GM19238 (cell line): ENCODE measurements around the gene SYK.
"Not testable (repeated sequence)": the region's sequence is repeated elsewhere in the genome, so short reads cannot be mapped to it uniquely, and the experiment has no call there.

Source experiments
- DNase-seq: peaks from one replicate; pipeline ENCODE4 v3.0.0; 2011; ENCODE audit warnings: low spot score; ENCODE audit not compliant: insufficient read length

The SYK gene

GRCh38 chr9:90795084-90795483 is 6.5 kb upstream of the SYK start:
- DNase-seq: no peak

- DNase-seq: no peak
These were observed 5.7 kb upstream of the SYK start for GRCh38 chr9:90795871-90796317.

- DNase-seq: no peak
These were observed 2.3 kb upstream of the SYK start for GRCh38 chr9:90799271-90799852.

GRCh38 chr9:90801973-90802322 is 329 bp downstream of the SYK start:
- no peak for DNase-seq

- DNase-seq: no peak
These were observed 867 bp downstream of the SYK start for GRCh38 chr9:90802386-90802985.

GRCh38 chr9:90803860-90804593 is 2.4 kb downstream of the SYK start:
- no peak for DNase-seq

GRCh38 chr9:90805006-90805996 is 3.7 kb downstream of the SYK start:
- DNase-seq: no peak

- no peak for DNase-seq
These were observed 5.4 kb downstream of the SYK start for GRCh38 chr9:90807006-90807405.

GRCh38 chr9:90808398-90808797 is 6.8 kb downstream of the SYK start:
- no peak for DNase-seq

GRCh38 chr9:90808890-90809685 is 7.5 kb downstream of the SYK start:
- no peak for DNase-seq

GRCh38 chr9:90810691-90811090 is 9.1 kb downstream of the SYK start:
- no peak for DNase-seq

- DNase-seq: no peak
These were observed 11.4 kb downstream of the SYK start for GRCh38 chr9:90813046-90813445.

- no peak for DNase-seq
These were observed 11.9 kb downstream of the SYK start for GRCh38 chr9:90813523-90813922.

- DNase-seq: no peak
These were observed 12.7 kb downstream of the SYK start for GRCh38 chr9:90814355-90814754.

- DNase-seq: no peak
These were observed 13.7 kb downstream of the SYK start for GRCh38 chr9:90815183-90815943.

- DNase-seq: no peak
These were observed 14.3 kb downstream of the SYK start for GRCh38 chr9:90815944-90816357.

GRCh38 chr9:90816690-90817089 is 15.1 kb downstream of the SYK start:
- no peak for DNase-seq

- no peak for DNase-seq
These were observed 16.7 kb downstream of the SYK start for GRCh38 chr9:90818279-90818678.

- DNase-seq: not testable (repeated sequence)
These were observed 18.8 kb downstream of the SYK start for GRCh38 chr9:90820406-90820805.

GRCh38 chr9:90821236-90821635 is 19.6 kb downstream of the SYK start:
- not testable (repeated sequence) for DNase-seq
